ENCODE results near the gene C4B. TPM values are rescaled to one million over a fixed set of nuclear protein-coding genes. Genes with fewer than 3 reads are reported as not detected.
"Not testable (repeated sequence)": the region's sequence is repeated elsewhere in the genome, so short reads cannot be mapped to it uniquely, and the experiment has no call there.

C4B gene
- polyA plus RNA-seq, 2 of the 4 experiments (the other 2 are of a cell fraction) = 1.3 TPM

GRCh38 chr6:32008037-32008436 lies 6.6 kb upstream of the C4B start:
- H3K4me2 ChIP-seq; ATAC-seq; H3K27ac ChIP-seq; POLR2A ChIA-PET; CTCF ChIA-PET; DNase-seq (ENCODE audit: low read depth in 1 of 2, low spot score in 1 of 2); FAIRE-seq; H3K4me1 ChIP-seq; H3K9me3 ChIP-seq; H3K4me3 ChIP-seq: not testable (repeated sequence)
- no CpG with 5 or more reads among the region's 24 CpGs for WGBS (ENCODE audit: missing lambda C conversion rate)

GRCh38 chr6:32008616-32009015 lies 6.0 kb upstream of the C4B start:
- H3K4me3 ChIP-seq; H3K27ac ChIP-seq; H3K4me1 ChIP-seq; CTCF ChIA-PET; FAIRE-seq; DNase-seq (ENCODE audit: low read depth in 1 of 2, low spot score in 1 of 2); POLR2A ChIA-PET; H3K4me2 ChIP-seq; H3K9me3 ChIP-seq; ATAC-seq: not testable (repeated sequence)
- WGBS (ENCODE audit: missing lambda C conversion rate) = 40% methylated on average over 1 of the region's 12 CpGs

- POLR2A ChIA-PET; H3K4me2 ChIP-seq; ATAC-seq; FAIRE-seq; H3K4me3 ChIP-seq; H3K4me1 ChIP-seq; CTCF ChIA-PET; DNase-seq (ENCODE audit: low read depth in 1 of 2, low spot score in 1 of 2); H3K27ac ChIP-seq; H3K9me3 ChIP-seq: not testable (repeated sequence)
- WGBS (ENCODE audit: missing lambda C conversion rate) = no CpG with 5 or more reads among the region's 12 CpGs
These were observed 5.1 kb upstream of the C4B start for GRCh38 chr6:32009537-32009936.

- H3K27ac ChIP-seq; CTCF ChIA-PET; H3K4me3 ChIP-seq; H3K4me2 ChIP-seq; DNase-seq (ENCODE audit: low read depth in 1 of 2, low spot score in 1 of 2); H3K9me3 ChIP-seq; ATAC-seq; POLR2A ChIA-PET; H3K4me1 ChIP-seq; FAIRE-seq: not testable (repeated sequence)
- 62% methylated on average over 14 of the region's 27 CpGs for WGBS (ENCODE audit: missing lambda C conversion rate)
These were observed 3.6 kb upstream of the C4B start for GRCh38 chr6:32010856-32011530.

- ATAC-seq; POLR2A ChIA-PET; H3K4me2 ChIP-seq; FAIRE-seq; CTCF ChIA-PET; H3K9me3 ChIP-seq; H3K4me1 ChIP-seq; H3K27ac ChIP-seq; H3K4me3 ChIP-seq; DNase-seq (ENCODE audit: low read depth in 1 of 2, low spot score in 1 of 2): not testable (repeated sequence)
- WGBS (ENCODE audit: missing lambda C conversion rate) = 74% methylated on average over 4 of the region's 17 CpGs
These were observed 1.5 kb upstream of the C4B start for GRCh38 chr6:32012941-32013617.

- H3K27ac ChIP-seq; H3K9me3 ChIP-seq; FAIRE-seq; H3K4me1 ChIP-seq; DNase-seq (ENCODE audit: low read depth in 1 of 2, low spot score in 1 of 2); H3K4me3 ChIP-seq; POLR2A ChIA-PET; CTCF ChIA-PET; H3K4me2 ChIP-seq; ATAC-seq: not testable (repeated sequence)
- no CpG with 5 or more reads among the region's 5 CpGs for WGBS (ENCODE audit: missing lambda C conversion rate)
These were observed 857 bp upstream of the C4B start for GRCh38 chr6:32013738-32014137.

GRCh38 chr6:32022100-32022499 lies 7.5 kb downstream of the C4B start:
- H3K9me3 ChIP-seq; DNase-seq (ENCODE audit: low read depth in 1 of 2, low spot score in 1 of 2); H3K4me2 ChIP-seq; H3K4me1 ChIP-seq; CTCF ChIA-PET; FAIRE-seq; POLR2A ChIA-PET; H3K27ac ChIP-seq; H3K4me3 ChIP-seq: not testable (repeated sequence)
- peak in 1 of 2 experiments; percentile 57; a peak in 2 of 6 replicates for ATAC-seq
- WGBS (ENCODE audit: missing lambda C conversion rate) = no CpG with 5 or more reads among the region's 10 CpGs

GRCh38 chr6:32028631-32029030 lies 14.0 kb downstream of the C4B start:
- WGBS (ENCODE audit: missing lambda C conversion rate) = no CpG with 5 or more reads among the region's 10 CpGs
- H3K4me2 ChIP-seq; POLR2A ChIA-PET; ATAC-seq; H3K9me3 ChIP-seq; H3K27ac ChIP-seq; DNase-seq (ENCODE audit: low read depth in 1 of 2, low spot score in 1 of 2); H3K4me3 ChIP-seq; FAIRE-seq; CTCF ChIA-PET; H3K4me1 ChIP-seq: not testable (repeated sequence)

- CTCF ChIA-PET; H3K9me3 ChIP-seq; H3K4me1 ChIP-seq; POLR2A ChIA-PET; H3K4me2 ChIP-seq; ATAC-seq; DNase-seq (ENCODE audit: low read depth in 1 of 2, low spot score in 1 of 2); H3K4me3 ChIP-seq; H3K27ac ChIP-seq; FAIRE-seq: not testable (repeated sequence)
- WGBS (ENCODE audit: missing lambda C conversion rate) = no CpG with 5 or more reads among the region's 14 CpGs
These were observed 15.0 kb downstream of the C4B start for GRCh38 chr6:32029553-32029952.

- DNase-seq (ENCODE audit: low read depth in 1 of 2, low spot score in 1 of 2); H3K27ac ChIP-seq; CTCF ChIA-PET; H3K4me2 ChIP-seq; ATAC-seq; H3K4me1 ChIP-seq; POLR2A ChIA-PET; FAIRE-seq; H3K4me3 ChIP-seq; H3K9me3 ChIP-seq: not testable (repeated sequence)
- WGBS (ENCODE audit: missing lambda C conversion rate) = no CpG with 5 or more reads among the region's 16 CpGs
These were observed 20.9 kb downstream of the C4B start for GRCh38 chr6:32035283-32036013.

- H3K9me3 ChIP-seq; H3K4me3 ChIP-seq; CTCF ChIA-PET; FAIRE-seq; H3K4me1 ChIP-seq; ATAC-seq; POLR2A ChIA-PET; H3K27ac ChIP-seq; H3K4me2 ChIP-seq; DNase-seq (ENCODE audit: low read depth in 1 of 2, low spot score in 1 of 2): not testable (repeated sequence)
- WGBS (ENCODE audit: missing lambda C conversion rate) = 81% methylated on average over 5 of the region's 5 CpGs
These were observed 22.5 kb downstream of the C4B start for GRCh38 chr6:32037136-32037535.
